NB4 (cell line): ENCODE data around the gene OR1F1.
A peak's percentile ranks its signal among the peaks of the same experiment; 100 is the strongest.

Source experiments
- DNase-seq: peaks from one replicate; pipeline ENCODE4 v3.0.0; 2010; ENCODE audit warnings: low read depth
- H3K4me3 ChIP-seq: one replicate; pipeline ENCODE4 v1.5.1; 2011; ENCODE audit warnings: mild to moderate bottlenecking, low read depth, low read length, moderate library complexity
- MYC ChIP-seq: IDR thresholded peaks from 2 replicates; pipeline ENCODE4 v1.6.1; 2011; ENCODE audit warnings: low read depth, low read length
- POLR2A ChIP-seq: IDR thresholded peaks from 2 replicates; pipeline ENCODE4 v1.6.1; 2011; ENCODE audit warnings: mild to moderate bottlenecking; ENCODE audit not compliant: insufficient read length; ENCODE audit errors: extremely low read depth
- TF ChIP-seq, protein P1 (sequence below): IDR thresholded peaks from one replicate; pipeline ENCODE4 v1.5.1; 2012; ENCODE audit warnings: low read depth, low read length
- TF ChIP-seq, protein P2 (sequence below): IDR thresholded peaks from 2 replicates; pipeline ENCODE4 v1.6.1; 2011; ENCODE audit warnings: low read depth, low read length

The OR1F1 gene

DNA sequence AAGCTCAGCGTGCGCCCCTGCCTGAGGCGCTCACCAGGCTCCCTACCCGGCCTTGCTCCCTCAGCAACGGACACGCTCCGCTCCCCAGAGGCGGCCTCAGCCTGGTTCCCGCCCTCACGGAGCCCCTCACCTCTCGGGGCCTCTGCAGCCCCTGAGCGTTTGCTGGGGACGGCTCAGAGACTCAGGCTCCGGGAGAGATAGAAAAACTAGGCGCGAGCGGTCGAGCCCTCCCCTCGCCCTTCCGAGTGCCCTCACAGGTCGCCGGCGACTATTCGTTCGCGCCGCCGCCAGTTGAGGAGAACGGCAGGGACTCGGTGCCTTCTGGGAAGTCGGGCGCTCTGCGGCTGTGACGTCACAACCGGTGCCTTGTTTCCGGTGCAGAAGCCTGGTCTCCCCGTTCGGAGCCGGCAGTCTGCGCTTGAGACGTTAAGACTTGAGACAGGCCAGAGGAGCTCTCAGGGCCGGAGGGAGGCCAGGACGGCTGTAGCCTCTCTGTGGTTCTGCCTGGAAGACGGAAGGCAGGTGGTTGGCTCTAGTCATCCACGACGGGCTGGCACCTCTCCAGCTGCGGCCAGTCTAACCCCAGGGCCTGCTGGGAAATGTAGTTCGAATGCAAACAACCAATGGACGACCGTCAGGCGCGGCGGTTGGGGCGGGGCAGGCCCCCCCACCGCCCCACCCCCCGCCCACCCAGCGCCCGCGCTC, 47.0 kb downstream of the OR1F1 start, which contains the start of gene ZNF200:
Gene ZNF200, minus strand, starts transcription at position 302 of the 705 bp plus-strand sequence. CDS start 1,403 bp downstream, outside the sequence.
- DNase-seq, result peak; percentile 96
- peak within 1 kb of the TSS; percentile 95 for H3K4me3 ChIP-seq
- TF ChIP-seq MYC, result peak; percentile 66; the same call in 1 of the 2 replicates
- TF ChIP-seq, protein P1, sequence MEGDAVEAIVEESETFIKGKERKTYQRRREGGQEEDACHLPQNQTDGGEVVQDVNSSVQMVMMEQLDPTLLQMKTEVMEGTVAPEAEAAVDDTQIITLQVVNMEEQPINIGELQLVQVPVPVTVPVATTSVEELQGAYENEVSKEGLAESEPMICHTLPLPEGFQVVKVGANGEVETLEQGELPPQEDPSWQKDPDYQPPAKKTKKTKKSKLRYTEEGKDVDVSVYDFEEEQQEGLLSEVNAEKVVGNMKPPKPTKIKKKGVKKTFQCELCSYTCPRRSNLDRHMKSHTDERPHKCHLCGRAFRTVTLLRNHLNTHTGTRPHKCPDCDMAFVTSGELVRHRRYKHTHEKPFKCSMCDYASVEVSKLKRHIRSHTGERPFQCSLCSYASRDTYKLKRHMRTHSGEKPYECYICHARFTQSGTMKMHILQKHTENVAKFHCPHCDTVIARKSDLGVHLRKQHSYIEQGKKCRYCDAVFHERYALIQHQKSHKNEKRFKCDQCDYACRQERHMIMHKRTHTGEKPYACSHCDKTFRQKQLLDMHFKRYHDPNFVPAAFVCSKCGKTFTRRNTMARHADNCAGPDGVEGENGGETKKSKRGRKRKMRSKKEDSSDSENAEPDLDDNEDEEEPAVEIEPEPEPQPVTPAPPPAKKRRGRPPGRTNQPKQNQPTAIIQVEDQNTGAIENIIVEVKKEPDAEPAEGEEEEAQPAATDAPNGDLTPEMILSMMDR, result no peak
- TF ChIP-seq, protein P2, sequence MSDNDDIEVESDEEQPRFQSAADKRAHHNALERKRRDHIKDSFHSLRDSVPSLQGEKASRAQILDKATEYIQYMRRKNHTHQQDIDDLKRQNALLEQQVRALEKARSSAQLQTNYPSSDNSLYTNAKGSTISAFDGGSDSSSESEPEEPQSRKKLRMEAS, result peak; percentile 57; the same call in 1 of the 2 replicates
- peak; percentile 78 for TF ChIP-seq POLR2A

DNA sequence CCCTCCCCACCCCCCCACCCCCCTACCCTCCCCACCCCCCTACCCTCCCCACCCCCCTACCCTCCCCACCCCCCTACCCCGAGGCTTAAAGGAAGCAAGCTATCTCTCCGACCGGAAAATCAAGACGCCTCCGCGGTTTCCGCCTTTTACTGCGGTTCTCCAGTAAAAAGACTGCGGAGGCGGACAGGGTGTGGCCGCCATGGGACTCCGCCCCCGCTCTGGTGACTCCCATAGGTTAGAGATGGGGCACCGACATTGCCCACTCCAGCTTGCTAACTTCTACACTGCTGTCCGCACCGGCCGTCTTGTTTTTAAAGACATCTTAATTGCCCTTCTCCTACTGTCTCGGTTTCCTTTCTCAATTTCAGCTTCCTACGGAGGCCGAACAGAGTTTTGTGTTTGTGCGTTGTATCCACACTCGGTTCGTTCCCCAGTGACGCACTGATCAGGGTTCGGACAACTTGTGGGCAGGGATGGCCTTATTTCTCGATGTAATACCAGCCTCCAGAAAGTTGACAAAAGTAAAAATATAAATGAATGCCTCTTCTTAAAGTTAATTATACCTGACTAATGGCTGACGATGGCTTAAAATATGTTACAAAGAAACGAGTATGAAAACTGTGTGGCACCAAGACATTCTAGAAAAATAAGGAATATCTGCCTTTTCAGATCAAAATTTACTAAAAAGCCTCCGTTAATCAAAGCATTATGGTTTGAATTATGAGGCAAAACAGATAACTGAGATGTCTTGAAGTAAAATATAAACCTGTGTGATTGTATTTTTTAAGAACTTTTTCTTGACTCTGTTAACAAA, 48.1 kb downstream of the OR1F1 start:
- TF ChIP-seq, protein P1, result no peak
- no peak for TF ChIP-seq POLR2A
- no peak for TF ChIP-seq MYC
- TF ChIP-seq, protein P2, result no peak
- DNase-seq, result peak; percentile 34
- no peak overlapping the region for H3K4me3 ChIP-seq

DNA sequence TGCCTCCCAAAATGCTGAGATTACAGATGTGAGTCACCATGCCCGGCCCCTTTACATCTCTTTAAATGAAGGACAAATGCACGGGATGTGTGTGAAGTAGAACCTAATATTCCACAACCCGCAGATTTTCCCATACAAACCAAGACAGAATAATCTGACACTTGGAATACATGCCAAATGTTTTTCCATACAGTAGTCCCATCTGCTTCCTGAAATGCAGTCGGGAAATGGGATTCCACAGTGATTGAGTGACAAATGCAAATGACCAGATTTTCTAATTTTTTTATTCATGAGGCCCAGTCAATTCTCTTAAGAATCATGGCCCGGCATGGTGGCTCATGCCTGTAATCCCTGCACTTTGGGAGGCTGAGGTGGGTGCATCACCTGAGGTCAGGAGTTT, 53.8 kb downstream of the OR1F1 start:
- no peak overlapping the region for H3K4me3 ChIP-seq
- DNase-seq, result no peak
- TF ChIP-seq POLR2A, result no peak
- TF ChIP-seq, protein P1, result no peak
- TF ChIP-seq, protein P2, result no peak
- no peak for TF ChIP-seq MYC

DNA sequence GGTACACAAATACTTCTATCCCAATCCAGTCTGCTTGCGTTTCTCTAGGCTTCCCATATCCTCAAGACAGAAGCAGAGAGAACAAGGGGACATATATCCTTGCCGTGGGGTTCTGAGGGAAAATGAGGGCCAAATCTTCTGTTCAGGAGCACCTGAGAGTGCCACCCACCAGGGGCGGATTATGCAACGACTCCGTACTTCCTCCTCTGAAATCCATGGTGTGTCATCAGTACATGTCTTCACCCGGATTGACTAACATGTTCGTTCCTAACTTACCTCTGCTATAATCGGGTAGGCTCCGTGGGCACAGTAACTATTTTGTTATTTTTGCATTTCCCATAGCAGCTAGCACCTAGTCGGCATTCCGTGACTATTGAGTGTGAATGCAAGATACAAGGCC, 54.7 kb downstream of the OR1F1 start:
- H3K4me3 ChIP-seq, result no peak overlapping the region
- TF ChIP-seq, protein P2, result 0 out of 2 replicates have a peak, but pooled peaks have one; percentile 12
- TF ChIP-seq POLR2A, result no peak
- peak; percentile 83 for DNase-seq

DNA sequence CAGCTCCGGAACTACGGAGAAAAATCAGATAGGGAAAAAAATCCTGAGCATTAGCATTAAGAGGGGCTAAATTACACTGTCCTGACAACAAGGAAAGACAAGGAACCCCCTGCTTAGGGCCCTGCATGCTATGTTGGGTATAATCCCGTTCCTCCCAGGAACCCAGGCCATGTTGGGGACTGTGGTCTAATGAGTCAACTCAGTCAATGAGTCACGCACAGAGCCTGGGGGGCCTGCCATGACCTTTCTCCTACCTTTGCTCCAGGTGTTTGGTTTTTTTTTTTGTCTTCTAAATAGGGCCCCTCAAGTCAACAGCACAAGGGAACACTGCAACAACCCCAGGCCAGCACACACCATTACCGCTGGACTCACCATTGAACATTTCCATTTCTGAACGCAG, 55.9 kb downstream of the OR1F1 start:
- H3K4me3 ChIP-seq, result no peak overlapping the region
- TF ChIP-seq, protein P1, result no peak
- TF ChIP-seq POLR2A (no peak), MYC (no peak)
- TF ChIP-seq, protein P2, result no peak
- DNase-seq, result no peak

DNA sequence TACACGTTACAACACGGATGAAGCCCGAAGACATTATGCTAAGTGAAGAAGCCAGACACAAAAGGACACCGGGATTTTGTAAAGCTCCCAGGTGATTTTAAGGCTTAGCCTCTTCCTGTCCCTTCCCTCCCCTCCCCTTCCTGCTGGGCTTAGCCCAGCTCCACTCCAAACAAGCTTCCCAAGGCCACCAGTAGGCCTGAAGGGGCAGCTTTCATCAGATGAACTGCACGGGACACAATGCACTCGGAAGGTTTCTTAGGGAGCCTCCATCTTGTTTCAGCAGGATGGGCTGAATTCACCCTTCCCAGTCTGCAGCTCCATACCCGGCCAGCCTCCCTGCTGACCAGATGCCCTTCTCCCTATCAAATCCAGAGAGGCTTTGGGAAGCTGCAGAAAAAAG, 58.0 kb downstream of the OR1F1 start:
- DNase-seq, result no peak
- no peak overlapping the region for H3K4me3 ChIP-seq
- TF ChIP-seq, protein P2, result no peak
- TF ChIP-seq, protein P1, result no peak
- TF ChIP-seq POLR2A, result no peak
